Measurements from ENCODE around the gene PGPEP1. TPM values are rescaled to one million over a fixed set of nuclear protein-coding genes. Genes with fewer than 3 reads are reported as not detected.

Gene PGPEP1
- total RNA-seq, 4 donors from 2014 or later, result 0.83 to 10.1 (median 5.3) TPM

DNA sequence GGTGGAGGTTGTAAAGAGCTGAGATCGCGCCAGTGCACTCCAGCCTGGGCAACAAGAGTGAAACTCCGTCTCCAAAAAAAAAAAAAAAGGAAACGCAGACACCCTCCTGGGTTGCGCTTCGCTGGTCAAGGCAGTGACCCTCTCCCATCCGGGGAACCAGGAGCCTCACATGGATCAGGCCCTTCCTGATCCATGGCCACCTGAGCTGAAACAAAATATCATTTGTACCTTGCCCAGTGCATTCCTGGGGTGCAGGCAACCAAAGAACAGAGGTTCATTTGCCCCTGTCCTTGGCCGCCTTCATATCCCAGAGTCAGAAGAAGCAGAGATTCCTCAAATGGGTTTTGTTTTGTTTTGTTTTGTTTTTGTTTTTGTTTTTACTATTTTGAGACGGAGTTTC, 9.5 kb upstream of the PGPEP1 start:
- H3K4me3 ChIP-seq, result no peak overlapping the region
- peaks cover 7 to 16% (median 11%) of the 10 kb centered on the region in 3 donors for H3K4me1 ChIP-seq
- H3K36me3 ChIP-seq, result no peaks in the 10 kb centered on the region
- intact Hi-C loops (cut with DNase I), result no loop called here
- no peaks in the 10 kb centered on the region for H3K9me3 ChIP-seq
- 82 to 83% methylated on average over 9 of the region's 9 CpGs for WGBS, 2 donors
- no peaks in the 10 kb centered on the region for H3K27me3 ChIP-seq
- no peak for TF ChIP-seq POLR2A (IDR thresholded peaks at IDR 0.05)
- TF ChIP-seq, protein P1, sequence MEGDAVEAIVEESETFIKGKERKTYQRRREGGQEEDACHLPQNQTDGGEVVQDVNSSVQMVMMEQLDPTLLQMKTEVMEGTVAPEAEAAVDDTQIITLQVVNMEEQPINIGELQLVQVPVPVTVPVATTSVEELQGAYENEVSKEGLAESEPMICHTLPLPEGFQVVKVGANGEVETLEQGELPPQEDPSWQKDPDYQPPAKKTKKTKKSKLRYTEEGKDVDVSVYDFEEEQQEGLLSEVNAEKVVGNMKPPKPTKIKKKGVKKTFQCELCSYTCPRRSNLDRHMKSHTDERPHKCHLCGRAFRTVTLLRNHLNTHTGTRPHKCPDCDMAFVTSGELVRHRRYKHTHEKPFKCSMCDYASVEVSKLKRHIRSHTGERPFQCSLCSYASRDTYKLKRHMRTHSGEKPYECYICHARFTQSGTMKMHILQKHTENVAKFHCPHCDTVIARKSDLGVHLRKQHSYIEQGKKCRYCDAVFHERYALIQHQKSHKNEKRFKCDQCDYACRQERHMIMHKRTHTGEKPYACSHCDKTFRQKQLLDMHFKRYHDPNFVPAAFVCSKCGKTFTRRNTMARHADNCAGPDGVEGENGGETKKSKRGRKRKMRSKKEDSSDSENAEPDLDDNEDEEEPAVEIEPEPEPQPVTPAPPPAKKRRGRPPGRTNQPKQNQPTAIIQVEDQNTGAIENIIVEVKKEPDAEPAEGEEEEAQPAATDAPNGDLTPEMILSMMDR (IDR thresholded peaks at IDR 0.05), result no peak
- no peak overlapping the region for H3K27ac ChIP-seq
- DNase-seq, result no peak

DNA sequence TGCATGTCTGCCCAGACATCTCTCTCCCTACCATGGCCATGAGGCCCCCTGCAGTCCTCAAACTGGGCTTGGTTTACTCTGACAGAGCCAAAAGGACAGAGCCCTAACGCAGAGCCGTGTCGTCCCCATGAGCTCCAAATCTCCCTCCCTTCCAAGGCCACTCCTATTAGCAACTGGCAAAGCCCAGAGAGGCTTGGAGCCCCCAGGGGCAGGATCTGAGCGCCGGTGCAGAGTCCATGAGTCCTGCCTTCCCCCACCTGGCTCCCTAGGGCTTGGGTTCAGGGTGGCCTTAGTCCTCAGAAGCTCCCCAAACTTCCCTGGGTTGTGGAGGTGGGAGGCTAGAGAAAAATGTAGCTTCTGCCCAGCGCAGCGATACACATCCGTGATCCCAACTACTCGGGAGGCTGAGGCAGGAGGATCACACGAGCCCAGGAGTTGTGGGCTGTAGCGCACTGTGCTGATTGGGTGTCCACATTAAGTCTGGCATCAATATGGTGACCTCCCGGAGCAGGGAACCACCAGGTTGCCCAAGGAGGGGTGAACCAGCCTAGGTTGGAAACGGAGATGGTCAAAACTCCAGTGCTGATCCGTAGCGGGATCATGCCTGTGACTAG, 7.4 kb upstream of the PGPEP1 start:
- no peak overlapping the region for H3K27ac ChIP-seq
- H3K27me3 ChIP-seq, result no peaks in the 10 kb centered on the region
- no peaks in the 10 kb centered on the region for H3K9me3 ChIP-seq
- WGBS, 2 donors, result 69 to 84% methylated on average over 3 to 9 of the region's 15 CpGs
- no peaks in the 10 kb centered on the region for H3K36me3 ChIP-seq
- H3K4me3 ChIP-seq, result no peak overlapping the region
- no peak for TF ChIP-seq POLR2A (IDR thresholded peaks at IDR 0.05)
- TF ChIP-seq, protein P1 (IDR thresholded peaks at IDR 0.05), result no peak
- intact Hi-C loops (cut with DNase I), result no loop called here
- DNase-seq, result no peak
- peaks cover 7 to 14% (median 11%) of the 10 kb centered on the region in 3 donors for H3K4me1 ChIP-seq

DNA sequence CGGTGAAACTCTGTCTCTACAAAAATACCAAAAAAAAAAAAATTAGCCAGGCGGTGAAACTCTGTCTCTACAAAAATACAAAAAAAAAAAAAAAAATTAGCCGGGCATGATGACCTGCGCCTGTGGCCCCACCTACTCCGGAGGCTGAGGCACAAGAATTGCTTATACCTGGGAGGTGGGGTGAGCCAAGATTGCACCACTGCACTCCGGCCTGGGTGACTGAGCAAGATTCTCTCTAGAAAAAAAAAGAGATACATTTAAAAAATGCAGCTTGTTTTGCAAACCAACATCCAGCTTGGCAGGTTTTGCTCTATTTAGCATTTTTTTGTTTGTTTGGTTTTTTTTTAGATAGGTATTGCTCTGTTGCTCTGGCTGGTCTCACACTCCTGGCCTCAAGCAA, 6.7 kb upstream of the PGPEP1 start:
- TF ChIP-seq POLR2A (IDR thresholded peaks at IDR 0.05), result no peak
- TF ChIP-seq, protein P1 (IDR thresholded peaks at IDR 0.05), result no peak
- WGBS, 2 donors, result 57 to 72% methylated on average over 6 of the region's 6 CpGs
- Histone ChIP-seq H3K4me3 (no peak overlapping the region), H3K9me3 (no peaks in the 10 kb centered on the region), H3K27me3 (no peaks in the 10 kb centered on the region), H3K27ac (no peak overlapping the region), H3K36me3 (no peaks in the 10 kb centered on the region), H3K4me1 (peaks cover 5 to 9% (median 8%) of the 10 kb centered on the region in 3 donors)
- intact Hi-C loops (cut with DNase I), result no loop called here
- DNase-seq, result no peak

DNA sequence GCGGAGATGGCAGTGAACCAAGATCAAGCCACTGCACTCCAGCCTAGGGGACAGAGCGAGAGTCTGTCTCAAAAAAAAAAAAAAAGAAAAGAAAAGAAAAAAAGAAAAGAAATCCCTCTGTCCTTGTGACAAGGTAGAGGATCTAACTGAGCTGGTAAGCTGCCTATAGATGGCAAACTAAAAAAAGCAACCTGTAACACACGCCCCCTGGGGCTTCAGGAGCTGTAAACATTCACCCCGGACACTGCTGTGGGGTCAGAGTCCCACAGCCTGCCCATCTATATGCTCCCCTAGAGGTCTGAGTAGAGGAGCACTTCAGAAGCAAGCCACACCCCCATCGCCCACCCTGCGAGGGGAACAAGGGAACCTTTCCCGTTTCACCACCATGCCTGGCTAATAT, 4.3 kb upstream of the PGPEP1 start:
- intact Hi-C loops (cut with DNase I), result no loop called here
- DNase-seq, result no peak
- peaks cover 0 to 17% (median 9%) of the 10 kb centered on the region in 3 donors for H3K4me1 ChIP-seq
- H3K36me3 ChIP-seq, result no peaks in the 10 kb centered on the region
- no peaks in the 10 kb centered on the region for H3K27me3 ChIP-seq
- H3K27ac ChIP-seq, result no peak overlapping the region
- TF ChIP-seq, protein P1 (IDR thresholded peaks at IDR 0.05), result no peak
- TF ChIP-seq POLR2A (IDR thresholded peaks at IDR 0.05), result no peak
- H3K9me3 ChIP-seq, result no peaks in the 10 kb centered on the region
- no peak overlapping the region for H3K4me3 ChIP-seq
- WGBS, 2 donors, result 55 to 72% methylated on average over 6 to 7 of the region's 7 CpGs

DNA sequence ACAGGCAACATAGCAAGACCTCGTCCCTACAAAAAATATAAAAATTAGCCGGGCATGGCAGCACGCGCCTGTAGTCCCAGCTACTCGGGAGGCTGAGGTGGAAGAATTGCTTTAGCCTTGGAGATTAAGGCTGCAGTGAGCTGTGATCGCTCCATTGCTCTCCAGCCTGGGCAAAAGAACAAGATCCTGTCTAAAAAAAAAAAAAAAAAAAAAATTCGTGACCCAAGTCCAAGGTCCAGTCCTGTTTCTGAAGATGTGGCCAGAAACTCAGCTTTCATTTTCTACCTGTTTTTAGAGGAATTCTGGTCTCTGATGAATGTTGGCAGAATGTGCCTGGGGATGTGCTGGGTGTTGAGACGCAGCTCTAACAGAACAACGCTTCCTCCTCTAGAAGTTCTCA, 1.9 kb upstream of the PGPEP1 start:
- Histone ChIP-seq H3K4me1 (peaks cover 0 to 30% (median 15%) of the 10 kb centered on the region in 3 donors), H3K36me3 (no peaks in the 10 kb centered on the region), H3K27ac (no peak overlapping the region), H3K27me3 (no peaks in the 10 kb centered on the region), H3K4me3 (no peak overlapping the region), H3K9me3 (no peaks in the 10 kb centered on the region)
- 52 to 69% methylated on average over 7 to 8 of the region's 9 CpGs for WGBS, 2 donors
- TF ChIP-seq, protein P1 (IDR thresholded peaks at IDR 0.05), result no peak
- TF ChIP-seq POLR2A (IDR thresholded peaks at IDR 0.05), result no peak
- intact Hi-C loops (cut with DNase I), result no loop called here
- DNase-seq, result no peak

Data from esophagus squamous epithelium (tissue), 5 donors.